Right forelimb (tissue), 1 donor: Measurements from ENCODE around the gene OPN5.
"Not testable (repeated sequence)": the region's sequence is repeated elsewhere in the genome, so short reads cannot be mapped to it uniquely, and the experiment has no call there.

Experiments used
- DNase-seq: peaks from one replicate; pipeline ENCODE4 v3.0.0-alpha.2; 2018

Gene OPN5, protein sequence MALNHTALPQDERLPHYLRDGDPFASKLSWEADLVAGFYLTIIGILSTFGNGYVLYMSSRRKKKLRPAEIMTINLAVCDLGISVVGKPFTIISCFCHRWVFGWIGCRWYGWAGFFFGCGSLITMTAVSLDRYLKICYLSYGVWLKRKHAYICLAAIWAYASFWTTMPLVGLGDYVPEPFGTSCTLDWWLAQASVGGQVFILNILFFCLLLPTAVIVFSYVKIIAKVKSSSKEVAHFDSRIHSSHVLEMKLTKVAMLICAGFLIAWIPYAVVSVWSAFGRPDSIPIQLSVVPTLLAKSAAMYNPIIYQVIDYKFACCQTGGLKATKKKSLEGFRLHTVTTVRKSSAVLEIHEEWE

DNA sequence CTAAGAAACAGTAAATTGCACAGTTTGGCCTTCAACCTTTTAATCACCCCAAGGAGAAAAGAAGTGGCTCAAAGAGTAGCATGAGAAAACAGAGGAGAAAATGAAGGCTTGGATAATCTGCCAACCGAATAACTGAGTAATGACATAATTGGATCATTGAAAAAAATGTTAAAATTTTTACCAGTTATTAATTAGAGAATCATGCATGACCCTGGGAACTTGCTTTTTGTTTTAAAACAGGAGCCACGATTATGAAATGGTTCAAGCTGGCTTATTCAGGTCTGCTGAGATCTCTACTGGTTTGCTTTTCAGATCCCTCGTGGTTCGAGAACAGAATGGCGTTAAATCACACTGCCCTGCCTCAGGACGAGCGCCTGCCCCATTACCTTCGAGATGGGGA, at the start of gene OPN5:
Gene OPN5 (plus strand): TSS at position 301 of the 400 bp plus-strand sequence. CDS start 35 bp downstream, at position 336.
- no peak for DNase-seq

DNA sequence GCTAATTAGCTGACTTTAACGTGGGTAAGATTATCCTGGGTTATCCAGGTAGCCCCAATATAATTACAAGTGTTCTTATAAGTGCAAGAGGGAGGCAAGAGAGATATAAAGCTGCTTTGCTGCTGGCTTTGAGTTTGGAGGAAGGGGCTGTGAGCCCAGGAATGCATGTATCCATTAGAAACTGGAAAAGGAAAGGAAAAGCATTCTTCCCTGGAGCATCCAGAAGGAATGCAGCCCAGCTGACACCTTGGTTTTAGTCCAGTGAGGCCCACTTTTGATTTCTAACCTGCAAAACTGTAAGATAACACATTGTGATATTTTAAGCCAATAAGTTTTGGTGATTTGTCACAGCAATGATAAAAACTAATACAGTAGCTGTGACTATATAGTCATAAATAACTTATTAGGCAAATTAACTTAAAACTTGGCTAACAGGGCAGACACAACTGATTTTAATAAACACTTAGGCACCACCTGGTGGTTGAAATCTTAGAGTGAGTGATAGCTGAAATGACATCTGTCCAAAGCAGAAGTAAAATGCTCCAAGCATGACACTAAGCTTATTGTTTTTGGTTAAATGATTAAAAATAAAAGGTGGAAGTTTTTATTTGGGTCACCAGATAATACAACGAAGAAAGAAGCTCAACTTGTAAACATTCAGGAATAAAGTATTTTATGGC, 47.8 kb upstream of the OPN5 start:
- DNase-seq = no peak

DNA sequence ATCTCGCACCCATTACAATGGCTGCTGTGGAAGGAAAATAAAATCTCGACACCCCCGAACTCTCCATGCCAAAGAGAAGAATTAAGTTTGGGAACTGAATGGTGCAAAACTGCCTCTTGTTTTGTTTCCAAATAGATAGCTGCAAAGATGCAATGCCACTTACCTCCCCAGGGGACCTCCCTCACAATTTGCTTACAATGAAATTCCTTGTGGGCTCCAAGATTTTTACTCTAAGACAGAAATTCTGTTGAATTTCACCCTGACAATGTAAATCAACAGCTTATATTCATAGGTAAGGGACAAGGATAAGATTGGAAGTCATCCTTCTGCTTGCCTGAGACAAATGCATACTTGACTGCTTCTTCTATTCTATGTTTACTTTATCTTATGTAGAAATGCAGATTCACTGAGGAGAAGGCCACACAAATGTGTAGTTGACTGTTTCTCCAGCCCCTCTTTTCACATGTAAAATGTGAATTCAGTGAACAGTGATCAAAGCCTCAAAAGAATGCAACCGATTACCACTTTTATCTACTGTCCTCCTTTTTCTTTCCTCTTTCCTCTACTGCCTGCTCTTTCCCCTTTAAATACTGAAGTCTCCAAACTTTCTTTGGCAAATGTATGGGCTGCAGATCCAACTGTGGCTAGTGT, 46.9 kb upstream of the OPN5 start:
- no peak for DNase-seq

DNA sequence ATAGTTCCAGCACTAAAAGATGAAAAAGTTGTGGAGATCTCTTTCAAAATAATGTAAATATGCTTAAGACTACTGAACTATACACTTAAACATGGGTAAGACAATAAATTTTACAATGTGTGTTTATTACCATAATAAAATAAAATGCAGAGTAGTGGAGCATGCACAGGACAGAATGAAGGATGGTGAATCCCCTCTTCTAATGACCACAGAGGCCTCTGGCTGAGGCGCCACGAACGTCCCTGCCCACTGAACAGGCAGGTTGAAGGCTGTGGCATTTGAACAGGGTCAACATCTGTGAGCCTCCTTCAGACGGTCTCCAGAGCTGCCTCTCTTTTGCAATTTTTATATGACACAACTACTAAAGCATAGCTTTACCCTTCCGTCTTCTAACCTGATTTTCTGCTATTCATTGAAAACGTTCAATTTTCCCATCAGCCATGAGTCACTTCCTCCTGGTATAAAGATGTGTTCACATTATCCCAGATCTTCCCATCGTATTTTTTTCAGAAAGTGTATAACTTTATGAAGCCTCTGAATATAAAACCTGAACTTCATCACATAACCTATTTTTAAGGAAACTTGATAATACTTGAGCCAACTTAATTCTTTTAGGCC, 45.6 kb upstream of the OPN5 start:
- no peak for DNase-seq

DNA sequence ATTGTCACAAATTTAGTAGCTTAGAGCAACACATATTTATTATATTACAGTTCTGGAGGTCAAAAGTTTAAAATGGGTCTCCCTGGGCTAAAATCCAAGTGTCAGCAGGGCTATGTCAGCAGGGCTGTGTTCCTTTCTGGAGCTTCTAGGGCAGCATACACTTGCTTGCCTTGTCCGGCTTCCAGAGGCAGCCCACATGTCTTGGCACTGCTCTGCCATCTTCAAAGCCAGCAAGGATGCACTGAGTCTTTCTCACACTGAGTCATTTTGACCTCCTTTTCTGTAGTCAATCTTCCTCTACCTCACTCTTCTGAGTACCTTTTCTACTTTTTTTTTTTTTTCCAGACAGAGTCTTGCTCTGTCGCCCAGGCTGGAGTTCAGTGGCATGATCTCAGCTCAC, 44.4 kb upstream of the OPN5 start:
- no peak for DNase-seq

DNA sequence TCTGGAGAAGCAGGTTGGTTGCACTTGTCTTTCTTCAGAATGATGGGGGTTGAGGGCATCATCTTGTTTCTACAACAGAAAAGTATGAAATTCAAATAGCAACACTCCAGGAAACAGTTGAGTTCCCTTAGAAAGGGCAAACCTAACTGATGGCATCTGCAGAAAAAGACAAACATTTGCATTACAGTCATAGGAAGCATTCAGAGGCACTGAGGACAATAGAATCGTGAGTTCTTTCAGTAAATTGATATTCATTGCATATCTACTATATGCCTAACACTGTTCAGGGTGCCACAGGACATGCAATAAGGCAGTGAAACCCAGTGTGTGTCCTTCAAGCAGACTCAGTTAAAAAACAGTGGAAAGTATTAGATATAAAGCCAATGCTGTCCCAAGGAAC, 41.1 kb upstream of the OPN5 start:
- DNase-seq = no peak

DNA sequence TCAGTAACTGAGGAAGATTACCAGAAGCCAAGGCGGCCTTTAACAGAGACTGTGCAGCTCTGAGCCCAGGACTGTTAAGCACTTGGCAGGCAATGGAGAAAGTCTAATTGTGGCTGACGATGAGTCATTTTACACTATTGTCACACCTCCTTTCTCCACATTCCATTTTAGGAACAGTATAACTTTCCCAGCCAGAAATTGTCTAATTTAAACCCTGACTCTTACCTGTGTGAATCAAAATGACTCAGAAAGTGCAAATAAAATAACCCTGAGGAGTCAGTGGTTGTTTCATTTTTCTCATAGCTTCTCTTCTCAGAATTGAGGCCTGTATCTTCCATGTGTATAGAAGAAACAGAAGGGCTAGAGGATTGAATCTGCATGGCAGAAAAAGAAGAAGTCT, 40.0 kb upstream of the OPN5 start:
- no peak for DNase-seq

DNA sequence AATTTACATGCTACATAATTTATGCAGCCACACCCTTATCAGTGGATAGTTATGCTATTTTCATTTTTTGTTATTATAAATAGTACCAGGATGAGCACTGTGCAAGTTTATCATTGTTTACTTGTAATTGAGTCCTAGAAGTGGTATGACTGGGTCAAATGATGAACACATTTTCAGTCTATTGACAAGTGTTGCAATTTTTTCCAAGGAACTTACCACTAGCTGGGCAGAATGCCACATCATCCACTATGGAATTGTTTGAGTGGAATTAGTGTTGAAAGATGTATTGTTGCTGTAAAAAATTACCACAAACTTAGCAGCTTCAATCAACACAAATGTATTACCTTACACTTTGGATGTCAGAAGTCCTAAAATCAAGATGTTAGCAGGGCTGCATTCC, 38.1 kb upstream of the OPN5 start:
- DNase-seq = no peak

DNA sequence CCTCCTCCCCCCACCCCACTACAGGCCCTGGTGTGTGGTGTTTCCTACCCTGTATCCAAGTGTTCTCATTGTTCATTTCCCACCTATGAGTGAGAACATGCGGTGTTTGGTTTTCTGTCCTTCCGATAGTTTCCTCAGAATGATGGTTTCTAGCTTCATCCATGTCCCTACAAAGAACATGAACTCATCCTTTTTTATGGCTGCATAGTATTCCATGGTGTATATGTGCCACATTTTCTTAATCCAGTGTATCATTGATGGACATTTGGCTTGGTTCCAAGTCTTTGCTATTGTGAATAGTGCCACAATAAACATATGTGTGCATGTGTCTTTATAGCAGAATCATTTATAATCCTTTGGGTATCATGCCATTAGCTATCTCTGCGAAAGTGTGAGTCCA, 36.6 kb upstream of the OPN5 start:
- not testable (repeated sequence) for DNase-seq

DNA sequence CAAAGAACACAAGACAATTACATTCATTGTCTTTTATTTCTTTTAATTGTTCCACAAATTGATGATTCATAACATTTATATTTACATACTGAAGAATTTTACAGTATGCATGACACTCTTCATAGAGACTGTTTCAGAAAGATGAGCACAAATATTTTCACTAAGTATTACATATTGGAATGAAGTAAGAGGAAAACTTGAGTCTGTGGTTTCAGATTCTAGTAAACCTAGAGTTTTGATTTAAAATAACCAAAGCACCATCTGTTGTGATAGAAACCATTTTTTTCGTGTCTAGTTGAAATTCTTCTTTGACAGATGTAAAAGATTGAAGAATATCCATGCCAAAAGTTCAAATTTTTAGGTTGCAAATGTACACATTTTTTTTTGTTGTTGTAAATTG, 32.1 kb upstream of the OPN5 start:
- no peak for DNase-seq

DNA sequence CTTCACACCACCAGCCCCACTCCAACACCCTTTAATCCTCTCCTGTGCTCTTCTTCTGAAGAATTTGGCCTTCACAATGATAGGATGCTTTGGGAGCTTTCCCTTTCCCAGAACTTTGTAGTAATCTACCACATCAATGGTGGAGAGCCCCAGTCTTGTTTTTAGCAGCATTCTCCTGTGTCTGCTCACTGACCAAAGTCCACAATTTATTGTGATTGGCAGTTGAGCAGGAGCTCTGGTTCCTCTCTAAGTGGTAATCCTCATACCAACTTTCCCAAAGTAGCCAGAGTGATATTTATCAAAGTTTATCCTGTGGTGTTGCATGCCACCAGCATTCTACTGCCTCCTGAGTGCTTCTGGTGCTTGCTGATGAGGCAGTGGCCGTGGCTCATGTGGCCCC, 29.0 kb upstream of the OPN5 start:
- DNase-seq = no peak

DNA sequence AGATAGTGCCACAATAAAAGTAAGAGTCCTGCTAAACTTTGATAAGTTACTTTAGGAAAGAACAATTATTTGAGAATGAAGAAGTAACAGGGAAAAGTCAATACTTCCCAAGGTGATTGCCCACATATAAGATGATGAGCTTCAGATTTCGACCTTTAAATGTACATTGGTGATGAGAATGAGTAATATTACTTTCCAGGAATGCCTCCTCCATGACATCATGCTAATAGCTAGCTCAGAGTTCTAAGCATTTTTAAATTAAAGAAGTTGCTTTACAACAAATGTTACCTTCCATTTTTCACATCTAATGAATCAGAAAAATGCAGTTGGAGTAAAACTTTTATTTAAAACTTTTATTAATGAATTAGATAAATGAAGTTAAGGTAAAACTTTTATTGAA, 22.5 kb upstream of the OPN5 start:
- no peak for DNase-seq

DNA sequence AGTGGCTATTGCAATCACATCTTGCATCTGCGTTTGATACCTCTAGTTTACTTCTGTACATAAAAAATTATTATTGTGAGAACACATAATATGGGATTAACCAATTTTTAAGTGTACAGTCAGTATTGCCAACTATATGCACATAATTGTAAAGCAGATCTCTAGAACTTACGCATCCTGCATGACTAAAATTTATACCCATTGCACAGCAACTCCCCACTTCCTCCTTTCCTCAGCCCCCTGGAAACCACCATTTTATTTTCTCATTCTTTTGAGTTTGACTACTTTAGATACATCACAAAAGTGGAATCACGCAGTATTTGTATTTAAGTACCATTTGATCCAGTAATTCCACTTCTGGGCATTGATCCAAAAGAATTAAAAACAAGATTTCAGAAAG, 19.3 kb upstream of the OPN5 start:
- no peak for DNase-seq

DNA sequence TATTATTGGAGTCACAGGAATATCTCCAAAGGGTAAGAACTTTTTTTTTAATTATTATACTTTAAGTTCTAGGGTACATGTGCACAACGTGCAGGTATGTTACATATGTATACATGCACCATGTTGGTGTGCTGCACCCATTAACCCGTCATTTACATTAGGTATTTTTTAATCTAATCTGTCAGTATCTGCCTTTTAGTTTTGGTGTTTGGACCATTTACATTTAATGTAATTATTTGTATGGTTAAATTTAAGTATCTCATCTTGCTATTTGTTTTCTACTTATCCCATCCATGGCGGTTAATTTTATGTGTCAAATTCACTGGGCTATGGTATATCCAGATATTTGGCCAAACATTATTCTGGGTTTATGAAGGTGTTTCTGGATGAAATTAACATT, 15.4 kb upstream of the OPN5 start:
- no peak for DNase-seq

DNA sequence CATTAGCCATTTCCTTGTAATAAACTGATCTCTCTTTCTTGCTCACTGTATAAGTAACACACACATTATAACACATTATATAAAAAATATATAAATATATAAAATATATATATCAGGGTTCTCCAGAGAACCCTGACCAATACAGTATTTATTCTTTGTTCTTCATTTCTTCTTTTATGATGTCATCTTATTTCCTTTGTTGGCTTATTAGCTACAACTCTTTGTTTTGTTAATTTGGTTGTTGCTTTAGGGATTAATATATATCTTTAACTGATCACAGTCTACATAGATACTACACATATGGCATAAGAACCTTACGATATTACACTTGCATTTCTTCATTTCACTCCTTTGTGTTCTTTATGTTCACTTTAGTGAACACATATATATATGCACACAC, 14.7 kb upstream of the OPN5 start:
- DNase-seq = no peak

DNA sequence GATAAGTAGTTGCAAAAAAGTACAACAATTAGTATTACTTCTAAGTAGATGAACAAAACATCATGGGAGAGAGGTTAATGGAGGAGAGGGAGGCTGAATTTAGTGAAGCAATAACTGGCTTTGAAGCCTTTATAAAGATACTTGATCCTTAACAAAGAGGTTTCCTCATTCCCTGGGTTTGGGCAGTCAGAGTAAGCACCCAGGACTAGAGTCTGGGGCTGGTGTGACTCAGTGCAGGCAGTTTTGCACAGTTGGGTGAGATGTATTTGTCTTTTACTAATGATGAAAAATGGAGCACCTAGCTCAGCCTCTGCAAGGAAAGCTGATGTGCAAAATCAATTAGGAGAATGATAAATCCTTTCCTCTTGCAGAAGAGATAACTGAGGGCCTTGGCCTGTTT, 11.8 kb upstream of the OPN5 start:
- DNase-seq = no peak

DNA sequence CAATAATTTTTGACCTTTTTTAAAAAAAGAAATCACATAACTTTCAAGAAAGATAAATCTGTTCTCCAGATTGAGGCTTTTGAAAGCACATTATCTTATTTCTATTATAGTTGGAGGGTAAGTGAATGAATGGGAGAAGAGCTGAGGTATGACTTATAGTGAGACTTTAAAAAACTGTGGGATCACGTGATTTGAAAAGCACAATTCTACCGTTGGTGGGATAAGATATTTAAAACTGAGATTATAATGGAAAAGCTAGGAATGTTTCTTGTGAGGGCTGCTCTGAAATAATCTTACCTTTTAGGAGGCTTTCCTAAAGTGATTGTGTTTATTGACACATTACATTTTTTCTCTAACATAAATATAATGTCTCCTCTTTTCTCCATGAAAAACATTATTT, 9.5 kb upstream of the OPN5 start:
- no peak for DNase-seq

DNA sequence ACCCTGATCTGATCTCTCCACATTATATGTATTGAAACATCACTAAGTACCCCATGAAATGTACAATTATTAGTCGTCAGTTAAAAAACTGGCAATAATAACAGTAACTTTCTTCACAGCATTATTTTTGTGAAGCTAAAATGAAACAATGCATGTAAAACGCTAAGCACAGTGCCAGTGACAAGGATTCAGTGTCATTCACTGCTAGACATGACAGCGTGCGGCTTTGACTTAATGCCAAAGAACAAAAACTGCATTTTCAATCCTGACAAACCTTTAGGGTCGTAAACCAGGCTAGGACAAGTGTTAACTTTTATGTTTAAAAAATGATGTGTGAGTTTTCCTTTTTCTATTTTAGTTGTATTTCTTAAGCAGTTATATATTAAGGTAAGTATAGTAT, 8.8 kb upstream of the OPN5 start:
- DNase-seq = no peak

DNA sequence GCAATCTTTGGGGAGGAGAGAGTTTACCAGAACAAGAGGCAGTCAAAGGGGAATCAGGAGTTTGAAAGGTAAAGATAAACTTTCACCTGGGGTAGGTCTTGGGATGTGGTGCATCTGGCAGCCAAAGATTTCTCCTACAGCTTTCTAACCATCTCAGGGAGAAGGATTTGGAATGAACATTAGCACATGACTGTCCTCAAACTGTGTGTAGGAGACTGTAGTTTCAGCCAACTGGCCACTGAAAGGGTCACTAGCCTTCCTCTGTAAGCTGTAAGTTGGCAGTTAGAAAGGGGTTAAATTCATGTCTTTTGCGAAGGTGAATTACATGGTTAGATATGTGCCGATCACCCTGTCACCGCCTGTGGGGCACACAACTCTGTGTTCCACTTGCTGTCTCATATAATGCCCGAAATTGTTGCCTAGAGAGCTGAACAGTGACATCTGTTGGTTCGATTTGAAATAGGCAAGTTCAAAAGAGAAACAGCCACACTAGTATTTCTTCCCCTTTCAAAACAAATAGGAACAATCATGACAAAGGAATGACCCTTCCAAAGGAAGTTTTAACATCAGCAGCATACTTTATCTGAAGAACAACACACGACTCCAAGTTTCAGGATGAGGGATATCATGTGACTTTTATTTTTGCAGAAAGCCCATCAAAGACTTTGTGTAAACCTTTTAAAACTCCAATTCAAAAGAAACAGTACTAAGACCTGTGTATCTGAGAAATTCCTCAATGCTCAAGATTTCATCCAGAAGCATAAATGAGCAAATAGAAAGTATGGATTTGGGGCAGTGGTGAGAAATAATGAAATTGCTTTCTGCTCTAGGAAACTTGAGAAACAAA, 1.1 kb upstream of the OPN5 start:
- peak; percentile 53 for DNase-seq

DNA sequence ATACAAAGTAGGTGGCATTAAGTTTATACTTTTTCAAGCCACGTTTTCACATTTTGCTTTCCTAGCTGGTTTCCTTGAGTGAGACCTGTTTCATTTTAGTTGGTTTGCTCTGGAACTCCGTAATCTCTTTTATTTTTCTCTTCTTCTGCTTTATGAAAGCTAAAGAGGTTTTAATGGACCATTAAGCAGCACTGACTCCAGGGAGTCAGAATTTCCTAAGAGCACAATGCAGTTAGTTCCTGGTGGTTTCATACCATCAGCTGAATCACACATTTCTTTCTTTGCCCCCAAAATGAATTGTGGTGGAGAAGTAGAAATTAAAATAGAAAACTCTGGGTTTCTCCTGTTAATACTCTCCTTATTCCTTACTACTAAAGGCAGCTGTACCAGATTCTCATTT, 3.4 kb downstream of the OPN5 start:
- no peak for DNase-seq

DNA sequence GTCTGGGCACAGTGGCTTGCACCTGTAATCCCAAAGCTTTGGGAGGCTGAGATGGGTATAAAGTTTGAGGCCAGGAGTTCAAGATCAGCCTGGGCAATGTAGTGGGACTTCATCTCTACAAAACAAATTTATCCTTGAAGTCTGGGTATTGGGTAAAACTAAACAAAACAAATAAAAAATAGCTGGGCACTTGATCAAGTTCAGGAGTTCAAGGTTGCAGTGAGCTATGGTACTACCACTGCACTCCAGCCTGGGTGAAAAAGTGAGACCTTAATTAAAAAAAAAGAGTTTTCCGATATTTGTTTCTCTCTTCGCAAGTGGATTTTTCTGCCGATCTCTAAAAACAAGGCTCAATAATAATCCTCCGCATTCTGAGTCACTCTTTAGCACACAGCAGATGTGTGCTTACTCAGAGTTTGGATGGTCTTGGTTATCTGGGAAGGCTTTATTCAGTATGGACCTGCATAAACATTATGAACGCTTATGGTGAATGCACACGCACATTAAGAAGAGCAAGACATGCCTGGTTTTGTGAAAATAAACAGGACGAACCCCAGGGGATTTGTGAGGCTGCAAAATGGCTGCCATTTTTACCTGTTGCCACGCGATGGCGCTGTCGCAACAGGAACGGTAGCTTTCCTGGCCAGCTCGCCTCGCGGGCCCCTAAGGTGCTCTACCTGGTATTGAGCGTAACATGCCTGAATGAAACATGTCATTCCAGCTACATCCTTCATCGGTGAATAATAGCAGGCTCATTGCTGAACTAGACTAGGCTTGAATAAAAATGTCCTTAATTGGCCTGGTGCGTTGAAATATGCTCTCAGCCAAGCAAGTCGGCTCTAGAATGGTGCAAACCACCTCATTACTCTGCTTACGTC, 6.0 kb downstream of the OPN5 start:
- peak; percentile 63 for DNase-seq

DNA sequence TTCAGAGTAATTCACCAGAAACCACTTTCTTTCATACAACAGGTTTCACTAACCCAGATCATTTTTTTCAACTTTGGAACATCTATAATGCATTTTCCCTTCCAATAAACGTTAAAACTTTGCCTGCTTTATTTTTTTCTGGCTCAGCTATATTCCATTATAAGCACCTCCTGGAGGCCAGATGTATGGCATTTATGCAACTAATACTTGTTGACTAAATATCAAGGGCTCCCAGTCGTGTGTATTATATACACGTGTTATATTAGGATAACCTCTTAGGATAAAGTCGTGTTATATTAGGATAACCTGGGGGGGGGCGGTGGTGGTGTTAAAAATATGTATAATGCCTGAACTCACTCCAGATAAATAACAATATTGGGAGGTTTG, 6.7 kb downstream of the OPN5 start:
- no peak for DNase-seq
